HG03442 (cell line): ENCODE results near the gene ANXA3.
A peak's percentile ranks its signal among the peaks of the same experiment; 100 is the strongest.
"Not testable (repeated sequence)": the region's sequence is repeated elsewhere in the genome, so short reads cannot be mapped to it uniquely, and the experiment has no call there.

Source experiments
- ATAC-seq: cut with Tn5 transposase; IDR thresholded peaks from one replicate; pipeline ENCODE4 v1.9.1; 2021; ENCODE audit warnings: mild to moderate bottlenecking, moderate library complexity; ENCODE audit not compliant: unreplicated experiment

ANXA3 gene, protein sequence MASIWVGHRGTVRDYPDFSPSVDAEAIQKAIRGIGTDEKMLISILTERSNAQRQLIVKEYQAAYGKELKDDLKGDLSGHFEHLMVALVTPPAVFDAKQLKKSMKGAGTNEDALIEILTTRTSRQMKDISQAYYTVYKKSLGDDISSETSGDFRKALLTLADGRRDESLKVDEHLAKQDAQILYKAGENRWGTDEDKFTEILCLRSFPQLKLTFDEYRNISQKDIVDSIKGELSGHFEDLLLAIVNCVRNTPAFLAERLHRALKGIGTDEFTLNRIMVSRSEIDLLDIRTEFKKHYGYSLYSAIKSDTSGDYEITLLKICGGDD

DNA sequence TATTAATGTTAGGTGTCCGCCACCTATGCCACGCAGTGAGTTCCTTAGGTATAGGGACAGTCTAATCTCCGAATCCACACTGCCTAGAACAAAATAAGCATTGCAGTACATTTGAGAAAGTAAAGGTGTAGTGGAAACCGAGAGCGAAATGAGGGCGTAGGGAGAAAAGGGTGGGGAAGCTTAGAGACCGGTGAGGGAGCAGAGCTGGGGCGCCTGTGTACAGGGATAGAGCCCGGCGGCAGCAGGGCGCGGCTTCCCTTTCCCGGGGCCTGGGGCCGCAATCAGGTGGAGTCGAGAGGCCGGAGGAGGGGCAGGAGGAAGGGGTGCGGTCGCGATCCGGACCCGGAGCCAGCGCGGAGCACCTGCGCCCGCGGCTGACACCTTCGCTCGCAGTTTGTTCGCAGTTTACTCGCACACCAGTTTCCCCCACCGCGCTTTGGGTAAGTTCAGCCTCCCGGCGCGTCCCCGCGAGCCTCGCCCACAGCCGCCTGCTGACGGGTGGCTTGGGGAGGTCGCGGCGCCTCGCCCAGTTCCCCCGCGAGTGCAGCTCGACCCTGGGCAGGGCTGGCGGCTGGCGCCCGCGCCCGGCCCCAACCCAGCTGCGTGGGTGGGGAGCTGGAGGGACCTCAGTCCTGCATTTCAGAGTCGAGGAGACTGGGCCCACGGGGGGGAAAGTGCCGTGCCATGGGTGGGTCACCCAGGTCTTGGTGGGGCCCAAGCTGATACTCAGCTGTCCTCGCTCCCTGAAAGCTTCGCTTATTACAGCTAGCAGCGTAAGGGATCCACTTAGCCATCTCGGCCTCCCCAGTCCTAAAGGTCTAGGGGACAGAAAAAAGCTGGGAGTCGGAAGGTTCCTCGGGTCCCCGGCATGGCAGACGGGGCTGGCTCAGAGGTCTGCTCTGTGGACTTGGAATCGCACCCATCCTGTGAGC, at the start of gene ANXA3:
TSS of gene ANXA3 (plus strand) at position 351 of the 932 bp plus-strand sequence. CDS start 2,704 bp downstream, outside the sequence.
- ATAC-seq: peak; percentile 55

DNA sequence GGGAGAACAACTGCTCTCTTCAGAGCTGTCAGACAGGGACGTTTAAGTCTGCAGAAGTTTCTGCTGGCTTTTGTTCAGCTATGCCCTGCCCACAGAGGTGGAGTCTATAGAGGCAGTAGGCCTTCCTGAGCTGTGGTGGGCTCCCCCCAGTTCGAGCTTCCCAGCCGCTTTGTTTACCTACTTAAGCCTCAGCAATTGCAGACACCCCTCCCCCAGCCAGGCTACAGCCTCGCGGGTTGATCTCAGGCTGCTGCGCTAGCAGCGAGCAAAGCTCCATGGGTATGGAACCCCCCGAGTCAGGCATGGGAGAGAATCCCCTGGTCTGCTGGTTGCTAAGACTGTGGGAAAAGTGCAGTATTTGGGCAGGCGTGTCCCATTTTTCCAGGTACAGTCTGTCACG, 45.3 kb upstream of the ANXA3 start:
- not testable (repeated sequence) for ATAC-seq

DNA sequence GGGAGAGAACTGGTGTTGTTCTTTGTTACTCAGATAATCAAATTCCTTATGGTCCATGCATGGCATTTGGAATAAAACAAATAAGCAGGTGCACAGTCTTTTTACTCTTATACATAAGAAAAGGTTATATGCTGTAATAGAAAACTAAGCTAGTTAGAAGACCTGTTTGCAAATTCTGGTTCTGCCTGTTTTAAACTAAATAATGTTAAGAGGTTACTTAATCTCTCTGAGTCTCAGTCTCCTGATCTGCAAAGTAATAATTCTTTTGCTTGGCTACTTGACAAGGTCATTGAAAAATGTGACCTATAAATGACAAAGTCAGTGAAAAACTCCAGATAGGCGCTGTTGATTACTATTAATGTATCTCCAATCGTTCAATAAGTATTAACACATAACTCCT, 42.5 kb upstream of the ANXA3 start:
- no peak for ATAC-seq

DNA sequence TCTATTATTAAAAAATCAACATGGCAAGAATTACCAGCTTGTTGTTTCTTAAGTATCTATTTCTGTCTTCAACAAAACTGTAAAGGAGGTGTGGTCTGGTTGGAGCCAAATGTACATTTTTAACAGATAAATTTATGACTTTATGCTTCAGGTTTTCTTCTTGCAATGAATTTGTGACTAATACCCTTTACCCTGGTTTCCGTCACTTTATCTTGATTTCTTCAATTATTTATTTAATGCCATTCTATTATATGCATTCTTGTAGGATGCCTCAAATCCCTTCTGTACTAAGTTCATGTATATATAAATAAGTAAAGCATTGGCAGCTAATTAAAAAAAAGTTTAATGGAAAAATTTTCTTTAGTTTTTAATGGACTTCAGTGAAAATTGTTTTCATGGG, 41.5 kb upstream of the ANXA3 start:
- ATAC-seq: no peak

DNA sequence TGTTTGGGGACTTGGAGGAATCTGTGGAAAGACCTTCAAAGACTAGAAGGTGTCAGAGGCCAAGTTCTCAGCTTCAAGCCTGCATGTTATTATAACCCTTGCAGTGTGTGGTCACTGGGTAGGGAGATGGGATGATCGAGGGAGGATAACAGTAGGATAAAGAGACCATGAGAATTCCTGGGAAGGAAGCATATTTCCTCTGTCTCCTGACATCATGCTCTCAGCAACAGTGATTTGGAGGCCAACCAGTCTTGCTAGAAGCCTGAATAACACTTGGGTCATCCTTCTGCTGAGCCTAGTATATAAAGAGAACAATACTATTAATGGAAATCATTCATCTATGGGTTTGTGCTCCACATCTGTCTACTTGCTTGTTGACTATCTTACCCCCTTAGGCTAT, 40.9 kb upstream of the ANXA3 start:
- no peak for ATAC-seq

DNA sequence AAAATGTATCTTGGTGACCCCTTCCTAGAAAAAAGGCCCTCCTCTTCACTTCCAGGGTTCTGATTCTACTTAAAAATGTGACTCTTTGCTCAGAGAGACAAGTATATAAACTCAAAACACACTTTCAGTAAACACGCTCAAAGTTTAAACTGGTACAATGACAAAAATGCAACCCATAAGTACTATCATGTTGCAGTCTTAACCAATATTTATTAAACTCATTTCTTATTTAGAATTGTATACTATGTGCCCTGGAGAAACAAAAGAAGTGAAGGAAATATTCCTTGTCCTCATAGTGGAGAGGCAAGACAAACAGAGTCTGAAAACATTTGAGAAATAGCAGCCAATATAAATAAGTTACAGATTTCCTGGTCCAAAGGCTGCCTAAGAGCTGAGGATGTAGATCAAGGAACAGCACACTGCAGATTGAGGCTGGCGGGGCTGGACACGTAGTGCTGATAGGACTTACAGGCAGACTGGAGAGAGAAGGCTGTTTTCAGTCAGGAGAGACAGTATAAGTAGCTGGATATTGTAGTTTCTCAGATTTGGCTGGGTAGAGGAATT, 39.1 kb upstream of the ANXA3 start:
- ATAC-seq: no peak

DNA sequence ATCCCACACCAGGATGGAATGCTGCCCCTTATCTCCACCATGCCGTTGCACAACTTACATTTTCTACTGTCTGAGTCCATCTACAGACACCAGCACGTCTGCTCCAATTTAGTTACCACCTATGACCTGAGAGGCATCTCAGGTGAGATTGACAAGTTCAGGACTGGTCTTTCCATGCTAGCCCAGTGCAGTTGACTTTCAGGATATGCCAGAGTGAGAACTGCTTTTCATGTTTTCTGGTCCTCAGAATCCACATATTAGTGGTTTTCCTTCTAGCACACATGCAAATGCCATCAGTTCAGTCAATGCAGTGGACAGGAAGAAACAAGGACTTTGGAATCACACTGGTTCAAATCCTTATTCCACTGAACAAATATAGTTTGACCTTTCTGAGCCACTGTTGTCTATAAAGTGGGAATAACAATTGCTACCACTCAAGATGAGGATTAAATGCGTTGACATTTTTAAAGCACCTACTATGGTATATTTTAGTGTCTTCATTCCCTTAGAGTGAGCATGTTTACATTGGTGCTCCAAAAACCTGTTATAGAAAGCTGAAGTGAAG, 38.1 kb upstream of the ANXA3 start:
- no peak for ATAC-seq

DNA sequence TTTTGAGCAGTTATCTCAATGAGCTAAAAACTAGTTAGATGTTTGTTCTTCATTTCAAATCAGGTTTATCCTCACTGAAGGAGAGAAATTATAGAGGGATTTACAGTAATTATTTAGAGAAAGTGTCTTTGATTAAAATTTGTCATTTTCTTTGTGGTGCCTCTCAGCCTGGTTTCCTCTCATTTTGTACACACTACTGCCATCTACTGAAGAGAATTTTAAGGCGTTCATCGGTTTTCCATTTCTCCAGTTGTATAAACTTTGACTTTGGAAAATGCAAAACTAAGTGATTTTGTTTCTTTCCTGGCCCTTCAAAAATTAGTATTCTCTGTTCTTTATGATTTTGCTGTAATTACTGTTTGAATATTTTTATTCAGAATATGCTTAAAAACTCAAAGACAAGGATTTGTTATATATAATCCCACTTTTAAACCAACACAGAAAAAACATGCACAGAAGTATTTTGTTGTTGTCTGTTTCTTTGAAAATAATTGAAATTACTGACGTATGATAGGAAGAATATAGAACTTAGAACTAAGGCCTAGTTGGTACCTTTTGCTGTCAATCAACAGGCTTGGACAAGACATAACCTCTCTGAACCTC, 34.4 kb upstream of the ANXA3 start:
- ATAC-seq: no peak

DNA sequence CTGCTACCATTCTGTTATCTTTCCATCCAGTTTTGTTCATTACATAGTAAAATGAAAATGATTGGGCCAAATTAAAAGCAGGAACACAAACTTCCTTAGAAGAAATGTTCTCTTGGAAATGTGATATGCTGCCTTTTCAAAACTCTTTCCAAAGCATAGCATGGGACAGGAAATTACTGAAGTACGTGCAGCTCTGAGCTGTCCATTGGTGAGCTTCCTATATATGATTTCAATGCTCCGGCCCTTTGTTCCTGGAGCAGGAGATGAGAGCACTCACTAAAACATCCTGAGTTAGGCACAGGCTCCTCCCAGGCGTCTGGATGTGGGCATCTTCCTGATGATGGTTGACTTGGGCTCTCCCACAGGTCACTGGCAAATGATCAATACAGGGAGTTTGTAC, 33.0 kb upstream of the ANXA3 start:
- ATAC-seq: no peak

DNA sequence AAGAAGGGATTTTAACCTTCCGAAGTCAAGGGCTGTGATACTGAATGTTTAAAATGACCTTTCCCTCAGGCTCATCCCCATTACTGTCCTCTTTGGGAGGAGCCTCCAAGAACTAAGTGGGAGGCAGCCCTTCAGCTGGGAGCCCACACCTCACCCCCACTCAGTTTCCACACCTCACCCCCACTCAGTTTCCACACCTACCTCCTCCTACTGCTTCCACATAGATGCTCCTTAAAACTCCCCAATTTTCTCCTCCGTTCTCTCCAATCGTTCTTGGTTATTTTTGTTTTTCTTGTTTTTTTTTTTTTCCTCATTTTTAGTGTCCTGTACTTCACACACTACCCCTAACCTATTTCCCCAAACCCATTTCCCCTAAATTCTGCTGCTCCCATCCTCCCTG, 31.6 kb upstream of the ANXA3 start:
- ATAC-seq: no peak

DNA sequence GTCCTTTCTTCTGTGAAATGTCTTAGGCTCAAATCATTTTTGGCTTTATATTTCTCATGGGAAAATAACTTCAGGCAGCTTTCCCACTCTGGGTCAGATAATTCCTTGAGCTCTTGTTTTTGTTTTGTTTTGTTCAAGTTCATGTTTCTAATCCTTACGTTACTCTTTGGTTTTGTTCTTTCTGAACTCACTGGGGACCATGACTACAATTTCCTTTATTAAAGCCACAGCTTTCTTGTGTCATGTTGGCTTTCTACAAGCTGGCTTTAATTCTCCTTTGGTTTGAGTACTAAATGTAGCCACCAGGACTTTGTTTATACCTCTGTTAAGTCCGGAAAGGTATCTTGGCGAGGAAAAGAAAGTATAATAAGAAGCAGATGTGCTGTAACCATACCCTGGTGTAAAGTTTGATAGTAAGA, 30.8 kb upstream of the ANXA3 start:
- ATAC-seq: no peak

DNA sequence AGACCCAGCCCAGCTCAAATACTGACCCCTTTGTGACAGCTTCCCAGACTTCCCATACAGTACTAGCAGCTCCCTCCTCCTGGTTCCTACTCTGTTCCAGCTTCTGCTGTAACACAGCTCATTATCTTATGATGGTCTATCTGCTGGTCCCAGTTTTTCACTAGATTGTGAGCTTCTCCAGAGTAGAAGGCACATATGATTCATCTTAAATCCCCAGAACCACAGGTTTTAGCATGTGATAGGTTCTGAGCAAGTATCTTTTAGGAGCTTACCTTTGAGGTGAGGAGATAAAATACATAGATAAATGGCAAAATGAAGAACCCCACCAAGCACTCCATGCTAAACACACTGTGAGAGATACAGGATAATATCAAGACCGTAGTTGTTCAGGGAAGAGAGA, 27.6 kb upstream of the ANXA3 start:
- no peak for ATAC-seq

DNA sequence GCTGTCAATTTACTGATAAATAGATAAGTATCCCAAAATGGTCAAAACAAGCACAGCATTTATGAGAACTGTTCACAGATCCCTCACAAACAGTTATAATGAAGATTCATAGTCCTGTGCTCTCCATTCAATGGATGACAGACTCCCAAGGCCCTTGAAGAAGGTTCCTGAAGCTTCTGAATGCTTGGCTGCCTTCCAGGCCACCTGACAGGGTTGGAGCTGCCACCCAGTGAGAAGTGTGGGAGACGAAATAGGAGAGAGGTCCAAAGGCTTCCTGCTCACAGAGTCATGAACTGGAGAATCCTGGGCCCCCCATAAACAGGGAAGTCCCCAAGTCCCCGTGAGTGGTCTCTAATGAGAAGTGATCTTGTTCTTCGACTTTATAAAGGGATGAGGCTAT, 26.0 kb upstream of the ANXA3 start:
- no peak for ATAC-seq

DNA sequence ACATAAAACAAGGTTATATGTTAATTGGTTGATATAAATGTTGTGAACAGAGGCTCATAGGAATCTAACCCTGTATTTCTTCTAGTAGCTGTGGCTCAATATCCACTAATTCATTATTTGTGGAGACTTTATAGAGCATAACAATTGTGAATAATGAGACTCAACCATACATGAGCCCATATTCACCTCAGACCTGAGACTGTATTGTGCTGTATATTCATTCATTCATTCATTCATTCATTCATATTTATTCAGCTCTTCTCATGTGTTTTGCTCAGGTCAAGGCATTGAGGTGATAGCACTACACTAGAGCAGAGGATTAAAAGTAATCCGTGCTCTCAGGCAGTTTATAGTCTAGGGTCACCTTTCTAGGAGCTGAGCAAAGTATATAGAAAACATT, 24.5 kb upstream of the ANXA3 start:
- no peak for ATAC-seq

DNA sequence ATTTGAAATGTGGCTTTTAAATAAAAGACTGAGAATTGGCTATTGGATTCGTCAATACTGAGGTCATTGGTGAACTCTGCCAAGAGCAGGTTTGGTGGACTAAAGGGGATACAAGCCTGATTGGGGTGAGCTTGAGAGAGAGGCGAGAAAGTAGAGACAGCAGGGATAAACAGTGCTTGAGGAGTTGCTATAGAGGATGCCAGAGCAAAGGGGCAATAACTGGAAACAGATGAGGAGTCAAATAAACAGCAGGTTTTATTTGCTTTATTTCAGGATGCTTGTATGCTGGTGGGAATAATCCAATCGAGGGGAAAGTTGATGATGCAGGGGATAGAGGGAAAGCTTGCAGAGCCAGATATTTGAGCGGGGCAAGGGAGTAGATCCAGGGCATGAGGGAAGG, 24.0 kb upstream of the ANXA3 start:
- no peak for ATAC-seq

DNA sequence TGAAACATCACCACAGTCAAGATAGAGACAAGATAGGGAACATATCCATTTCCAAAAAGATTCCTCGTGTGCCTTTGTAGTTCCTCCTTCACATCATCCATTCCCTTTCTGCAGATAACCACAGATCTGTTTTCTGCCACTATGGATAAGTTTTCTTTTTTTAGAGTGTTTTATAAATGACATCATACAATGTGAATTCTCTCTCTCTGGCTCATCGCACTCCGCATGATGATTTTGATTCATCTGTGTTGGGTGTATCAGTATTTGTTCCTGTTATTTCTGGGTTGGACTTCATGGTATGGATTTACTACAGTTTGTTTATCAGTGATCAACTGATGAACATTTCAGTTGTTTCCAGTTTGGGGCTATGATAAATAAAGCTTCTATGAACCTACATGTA, 23.2 kb upstream of the ANXA3 start:
- no peak for ATAC-seq

DNA sequence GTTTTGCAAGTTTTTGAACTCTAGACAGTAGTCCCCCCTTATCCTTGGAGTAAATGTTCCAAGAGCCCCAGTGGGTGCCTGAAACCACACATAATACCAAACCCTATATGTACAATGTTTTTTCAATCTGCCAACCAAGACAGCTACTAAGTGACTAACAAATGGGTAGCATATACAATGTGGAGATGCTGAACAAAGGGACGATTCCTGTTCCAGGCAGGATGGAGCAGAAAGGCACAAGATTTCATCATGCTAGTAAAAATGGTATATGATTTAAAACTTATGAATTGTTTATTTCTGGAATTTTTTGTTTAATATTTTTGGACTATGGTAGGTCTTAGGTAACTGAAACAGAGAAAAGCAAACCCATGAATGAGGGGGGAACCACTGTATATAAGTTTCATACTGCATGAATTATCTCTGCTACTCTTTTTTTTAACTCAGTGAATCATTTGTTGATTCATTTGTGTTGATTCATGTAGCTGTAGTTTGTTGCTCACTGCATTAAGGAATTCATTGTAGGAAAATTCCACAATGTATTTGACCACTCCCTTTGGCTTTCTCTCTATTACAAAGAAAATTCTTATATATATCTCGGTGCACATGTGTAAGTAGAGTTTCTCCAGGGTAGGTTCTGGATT, 21.9 kb upstream of the ANXA3 start:
- no peak for ATAC-seq

DNA sequence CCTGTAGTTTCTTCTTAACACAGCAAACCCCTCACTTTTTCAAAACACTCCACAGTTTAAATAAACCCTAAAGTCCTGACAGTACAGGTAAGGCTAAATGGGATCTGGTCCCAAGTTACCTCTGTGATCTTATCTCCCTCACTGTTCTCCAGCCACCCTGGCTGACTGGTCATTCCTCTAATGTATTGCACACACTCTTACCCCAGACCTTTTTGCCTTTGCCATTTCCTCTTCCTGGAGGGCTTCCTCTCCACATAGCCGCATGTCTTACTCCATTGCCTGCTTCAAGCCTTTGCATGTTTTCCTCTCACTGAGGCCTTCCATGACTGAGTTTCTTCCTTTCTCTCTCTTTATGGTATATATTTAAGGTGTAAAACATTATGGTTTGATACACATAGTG, 19.5 kb upstream of the ANXA3 start:
- ATAC-seq: no peak

DNA sequence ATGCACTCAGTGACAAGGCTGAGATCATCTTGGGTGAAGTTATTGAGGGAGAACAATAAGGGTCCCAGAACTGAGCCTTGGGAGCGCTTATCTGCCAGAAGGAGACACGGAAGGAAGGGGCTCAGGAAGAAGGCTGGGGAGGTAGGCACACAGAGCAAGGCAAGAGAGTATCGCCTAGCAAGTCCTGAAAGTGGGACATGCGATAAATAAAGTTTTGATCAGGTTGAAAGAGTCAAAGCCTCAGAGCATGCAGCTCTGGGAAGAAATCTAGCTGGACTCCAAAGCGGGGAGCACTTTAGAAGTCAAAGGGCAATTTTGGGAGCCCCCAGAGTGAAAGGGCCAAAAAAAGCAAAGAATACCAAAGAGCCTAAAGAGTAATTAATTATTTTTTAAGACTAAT, 17.7 kb upstream of the ANXA3 start:
- ATAC-seq: no peak

DNA sequence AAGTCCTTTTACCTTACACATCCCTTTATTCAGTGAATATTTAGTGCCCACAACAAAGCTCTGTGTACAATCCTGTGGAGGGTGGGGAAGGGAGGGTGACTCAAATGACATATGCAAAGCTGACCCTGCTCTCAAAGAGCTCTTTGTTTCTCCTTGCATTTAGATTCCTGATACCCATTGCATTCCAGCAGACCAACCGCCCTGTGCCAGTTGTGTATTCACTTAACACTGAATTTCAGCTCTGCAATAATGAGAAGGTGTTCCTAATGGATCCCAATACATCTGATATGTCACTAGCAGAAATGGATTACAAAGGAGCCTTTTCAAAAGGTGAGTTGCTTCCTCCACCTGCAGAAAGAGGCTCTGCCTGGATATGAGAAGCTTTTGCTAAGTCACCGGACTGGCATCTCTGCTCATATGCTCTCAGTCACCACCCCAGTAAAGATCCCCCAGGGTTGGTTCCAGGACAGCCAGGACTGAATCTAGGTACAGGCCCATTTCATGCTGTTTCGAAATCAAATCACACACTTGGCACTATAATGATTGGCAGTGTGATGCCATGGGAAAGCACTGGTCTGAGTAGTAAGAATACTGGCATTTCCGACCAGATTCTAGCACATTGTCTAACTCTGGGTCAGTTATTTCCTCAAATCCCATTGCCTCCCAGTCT, 17.1 kb upstream of the ANXA3 start:
- no peak for ATAC-seq
